HUDEP-2 (cell line): Measurements from ENCODE around the gene EYA2.
"Not testable (repeated sequence)": the region's sequence is repeated elsewhere in the genome, so short reads cannot be mapped to it uniquely, and the experiment has no call there.

Source experiments
- DNase-seq, 76 experiments: peaks; one replicate each; lab custom pipeline; 2025; ENCODE audit not compliant: unreplicated experiment in 76 of 76; lab: John Stamatoyannopoulos, UW

EYA2 gene

DNA sequence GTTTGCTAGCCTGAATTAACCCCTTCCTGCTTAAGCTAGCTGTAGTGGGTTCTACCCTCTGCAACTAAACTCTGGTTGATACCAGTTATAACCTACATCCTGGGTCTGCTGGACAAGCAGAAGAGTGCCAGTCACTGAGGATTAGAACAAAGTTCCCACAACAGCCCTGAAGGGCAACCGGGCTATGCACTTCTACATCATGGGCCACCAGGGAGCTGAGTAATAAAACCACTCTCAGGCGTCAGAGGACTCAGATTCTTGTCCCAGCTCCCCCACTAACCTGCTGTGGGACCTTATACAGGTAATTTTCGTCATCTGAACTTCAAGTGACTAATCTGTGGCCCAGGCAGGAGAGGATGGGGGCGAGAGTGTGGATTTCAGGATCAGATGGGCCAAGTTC lies 56.8 kb downstream of the EYA2 start:
- no peak for DNase-seq

DNA sequence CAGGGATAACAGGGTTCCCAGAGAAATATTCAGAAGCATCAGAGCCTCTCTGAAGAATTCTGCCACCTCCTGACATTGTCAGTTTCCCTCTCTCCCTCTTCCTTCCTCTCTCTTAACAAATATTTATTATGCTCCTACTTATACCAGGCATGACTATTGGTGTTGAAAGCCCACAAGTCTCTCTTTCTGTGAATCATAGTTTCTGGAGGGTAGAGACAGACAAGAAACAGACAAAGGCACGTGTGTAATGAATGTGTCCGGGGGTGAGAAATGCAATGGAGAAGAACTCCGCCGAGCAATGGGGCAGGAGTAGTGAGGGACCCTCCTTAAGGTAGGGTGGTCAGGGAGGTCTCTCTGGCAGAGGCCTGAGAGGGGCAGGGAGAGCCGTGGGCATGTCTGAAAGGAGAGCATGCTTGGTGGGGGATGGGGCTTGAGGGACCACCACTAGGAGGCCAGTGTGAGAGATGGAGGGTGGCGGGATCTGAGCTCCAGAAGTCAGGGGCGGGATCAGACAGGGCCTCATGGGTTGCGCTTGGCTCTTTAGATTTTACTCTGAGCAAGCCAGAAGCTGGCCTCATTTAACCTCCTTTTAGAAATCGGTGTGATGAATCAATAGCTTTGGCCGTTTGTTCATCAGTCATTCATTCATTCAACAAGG lies 57.3 kb downstream of the EYA2 start:
- no peak for DNase-seq

DNA sequence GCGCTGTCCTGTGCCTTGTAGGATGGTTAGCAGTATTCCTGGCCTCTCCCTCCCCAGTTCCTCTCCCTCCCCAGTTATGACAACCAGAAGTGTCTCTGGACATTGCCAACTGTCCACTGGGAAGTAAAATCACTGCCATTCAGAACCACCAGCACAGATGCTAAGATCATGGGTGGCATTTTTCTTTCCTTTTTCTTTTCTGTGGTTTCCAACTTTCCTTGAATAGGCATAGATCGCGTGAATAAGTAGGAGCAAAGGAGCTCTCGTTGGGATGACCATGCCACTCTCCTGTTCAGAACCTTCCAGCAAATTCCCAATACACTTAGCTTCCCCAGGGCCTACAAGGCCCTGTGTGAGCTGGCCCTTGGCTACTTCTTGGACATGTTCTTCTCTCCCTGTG lies 59.0 kb downstream of the EYA2 start:
- DNase-seq = no peak

DNA sequence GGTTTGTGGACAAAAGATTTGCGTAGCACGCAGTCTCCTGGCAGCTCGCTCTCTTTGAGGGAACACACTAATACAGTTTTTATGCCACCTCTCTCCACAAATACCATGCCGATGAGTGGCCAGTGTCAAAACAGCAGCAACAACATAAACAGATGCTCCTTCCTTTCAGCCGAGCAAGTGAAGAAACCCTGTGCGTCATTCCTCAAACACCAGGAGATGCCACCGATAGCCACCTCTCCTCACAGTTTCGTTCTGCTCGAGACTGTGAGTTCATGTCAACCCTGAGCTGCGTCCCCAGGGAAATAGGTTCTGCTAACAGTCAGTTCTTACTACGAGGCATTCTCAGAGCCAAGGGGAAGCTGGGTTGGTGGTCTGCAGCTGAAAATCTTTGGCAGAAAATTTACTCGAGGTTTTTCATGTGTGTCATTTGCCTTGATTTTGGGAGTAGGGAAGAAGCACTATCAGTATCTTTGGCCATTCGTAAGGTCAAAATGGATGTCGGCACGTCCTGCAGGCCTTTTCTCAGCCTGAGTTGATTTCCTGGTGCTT lies 59.9 kb downstream of the EYA2 start:
- DNase-seq = no peak

DNA sequence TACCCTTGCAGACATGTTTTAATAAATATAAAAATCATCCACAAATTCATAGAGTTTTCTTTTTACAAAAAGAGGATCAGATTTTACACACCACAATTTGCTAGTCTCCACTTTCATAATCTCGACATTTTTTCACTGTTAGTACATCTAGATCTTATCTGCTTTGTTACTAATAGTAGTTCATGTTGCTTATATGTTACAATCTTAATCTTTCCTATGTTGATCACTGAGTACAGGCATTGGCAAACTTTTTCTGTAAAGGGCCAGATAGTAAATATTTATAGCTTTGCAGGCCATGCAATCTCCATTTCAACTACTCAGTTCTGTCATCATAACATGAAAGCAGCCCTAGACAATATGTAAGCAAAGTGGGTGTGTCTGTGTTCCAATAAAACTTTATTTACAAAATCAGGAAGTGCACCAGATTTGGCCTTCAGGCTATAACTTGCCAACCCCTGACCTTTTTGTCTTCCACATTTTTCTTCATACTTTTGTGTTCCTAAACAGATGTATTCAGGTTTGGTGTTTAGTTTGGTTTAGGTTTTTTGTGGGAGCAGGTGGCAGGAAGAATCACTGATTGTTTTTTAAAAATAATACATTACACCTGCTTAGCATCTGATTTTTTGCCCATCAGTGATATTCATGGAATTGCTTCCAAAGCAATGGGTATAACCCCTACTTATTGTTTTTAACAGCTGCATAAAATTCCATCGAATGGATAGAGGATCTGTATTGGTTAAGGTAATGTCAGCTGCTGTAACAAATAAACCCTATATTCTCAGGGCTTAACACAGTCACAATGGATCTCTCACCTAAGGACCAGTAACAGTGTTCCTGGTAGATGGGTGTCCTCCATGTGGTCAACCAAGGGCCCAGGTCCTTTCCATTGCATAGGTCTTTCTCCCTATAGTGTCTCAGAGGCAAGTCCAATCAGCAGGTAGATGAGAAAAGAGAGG lies 61.2 kb downstream of the EYA2 start:
- DNase-seq = no peak

DNA sequence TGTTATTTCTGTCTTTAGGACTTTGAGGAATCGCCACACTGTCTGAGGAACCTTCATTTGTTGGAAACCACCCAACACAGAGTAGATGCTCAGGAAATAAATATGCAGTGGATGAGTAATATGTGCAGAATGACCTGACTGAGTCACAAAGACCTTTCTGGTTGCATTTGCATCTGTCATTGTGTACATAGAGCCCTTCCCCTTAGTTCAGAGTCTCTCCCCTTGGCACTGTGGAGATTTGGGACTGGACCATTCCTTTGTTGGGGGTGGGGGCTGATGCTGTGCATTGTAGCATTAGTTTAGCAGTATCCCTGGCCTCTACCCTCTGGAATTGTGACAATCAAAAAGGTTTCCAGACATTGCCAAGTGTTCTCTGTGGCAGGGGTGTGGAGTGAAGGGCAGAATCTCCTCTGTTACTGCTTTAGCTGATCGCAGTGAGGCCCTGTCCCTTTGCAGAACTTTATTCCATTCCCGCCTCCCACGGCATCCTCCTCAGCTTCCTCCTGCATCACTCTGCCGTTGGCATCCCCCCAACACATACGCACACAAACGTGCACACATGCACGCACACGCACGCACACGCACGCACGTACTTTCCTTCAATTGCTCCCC lies 64.5 kb downstream of the EYA2 start:
- DNase-seq = no peak

DNA sequence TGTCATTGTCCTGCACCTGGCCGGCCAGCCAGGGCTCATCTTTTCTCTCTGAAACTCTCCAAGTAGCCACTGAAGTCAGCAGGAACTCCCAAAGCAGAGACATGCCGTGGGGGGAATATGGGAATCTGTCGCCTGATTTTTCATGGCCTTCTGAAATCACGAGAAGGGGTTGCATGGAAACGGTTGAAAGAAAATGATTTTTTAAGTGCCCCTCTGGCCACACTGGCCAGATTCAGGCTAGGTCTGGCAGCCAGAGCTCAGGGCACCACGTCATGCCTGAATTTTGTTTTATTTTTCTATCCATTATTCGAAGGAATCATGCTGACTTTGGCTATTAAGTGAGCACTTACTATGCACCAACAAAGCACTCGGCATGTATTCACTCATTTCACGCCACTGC lies 65.2 kb downstream of the EYA2 start:
- DNase-seq = no peak

DNA sequence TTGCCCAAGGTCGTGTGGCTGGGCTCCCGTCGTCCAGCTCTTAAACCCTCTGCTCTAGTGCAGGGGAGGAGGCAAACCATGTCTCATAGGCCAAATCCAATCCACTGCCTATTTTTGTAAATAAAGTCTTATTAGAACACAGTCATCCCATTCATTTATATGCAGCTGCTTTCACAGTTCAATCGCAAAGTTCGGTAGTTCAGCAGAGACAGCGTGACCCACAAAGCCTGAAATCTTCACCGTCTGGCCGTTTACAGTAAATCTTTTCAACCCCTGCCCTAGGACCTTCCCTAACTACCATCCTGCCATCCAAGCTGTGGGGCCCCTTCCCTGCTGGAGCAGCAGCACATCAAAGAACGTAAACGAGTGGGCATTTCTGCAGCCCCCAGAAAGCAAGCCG lies 65.9 kb downstream of the EYA2 start:
- no peak for DNase-seq

DNA sequence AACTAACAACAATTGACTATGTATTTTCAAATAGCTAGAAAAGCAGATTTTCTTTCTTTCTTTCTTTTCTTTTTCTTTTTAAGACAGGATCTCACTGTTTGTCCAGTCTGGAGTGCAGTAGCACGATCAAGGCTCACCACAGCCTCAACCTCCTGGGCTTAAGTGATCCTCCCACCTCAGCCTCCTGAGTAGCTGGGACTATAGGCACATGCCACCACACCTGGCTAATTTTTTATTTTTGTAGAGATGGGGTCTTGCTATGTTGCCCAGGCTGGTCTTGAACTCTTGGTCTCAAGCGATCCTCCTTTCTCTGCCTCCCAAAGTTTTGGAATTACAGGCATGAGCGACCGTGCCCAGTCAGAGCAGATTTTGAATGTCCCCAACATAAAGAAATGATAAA lies 67.3 kb downstream of the EYA2 start:
- DNase-seq = not testable (repeated sequence)

DNA sequence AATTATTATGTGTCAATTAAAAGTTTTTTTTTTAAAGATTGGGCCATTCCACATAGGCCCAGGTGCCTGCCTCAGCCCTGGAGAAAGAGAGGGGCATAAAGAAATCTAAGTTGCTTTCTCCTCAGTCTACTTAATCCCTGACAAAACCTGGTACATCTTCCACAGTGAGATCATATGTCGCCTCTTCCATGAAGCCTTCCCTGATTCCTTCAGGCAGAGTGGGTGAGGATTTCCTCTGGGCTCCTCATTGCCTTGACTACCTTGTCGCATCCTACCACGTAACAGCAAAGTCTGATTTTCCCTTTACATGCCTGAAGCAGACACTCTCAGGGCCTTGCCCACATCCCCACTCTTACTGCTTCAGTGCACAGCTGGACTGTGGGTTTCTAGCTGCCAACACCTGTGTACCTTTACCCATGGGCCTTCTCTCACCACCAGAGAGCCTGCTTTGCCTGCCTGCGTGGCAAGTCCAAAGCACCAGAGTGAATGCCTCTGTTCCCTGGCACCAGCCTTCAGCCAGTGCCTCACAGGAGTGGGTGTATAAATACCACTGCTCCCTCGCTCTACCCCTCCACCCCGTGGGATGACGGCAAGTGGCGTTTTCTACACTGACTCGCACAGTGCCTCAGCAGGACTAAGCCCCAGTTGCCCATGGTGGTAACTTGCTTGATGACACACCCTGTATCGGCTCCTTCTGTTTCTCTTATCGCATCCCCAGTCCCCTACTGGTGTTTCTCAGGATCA lies 68.0 kb downstream of the EYA2 start:
- DNase-seq = no peak

DNA sequence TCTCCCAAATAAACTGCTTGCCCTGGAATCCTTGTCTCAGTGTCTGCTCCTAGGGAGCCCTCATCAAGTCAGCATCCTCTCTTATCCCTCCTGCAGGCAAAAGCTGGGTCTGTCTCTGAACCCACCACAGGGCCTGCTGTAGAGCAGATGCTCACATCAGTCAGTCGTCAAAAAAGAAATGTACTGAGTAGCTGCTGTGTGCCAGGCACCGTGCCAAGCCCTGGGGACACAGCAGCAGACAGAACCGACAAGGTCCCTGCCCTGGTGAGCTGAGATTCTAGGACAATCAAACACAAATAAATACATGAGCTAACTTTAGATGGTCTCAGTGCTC lies 68.5 kb downstream of the EYA2 start:
- DNase-seq = no peak

DNA sequence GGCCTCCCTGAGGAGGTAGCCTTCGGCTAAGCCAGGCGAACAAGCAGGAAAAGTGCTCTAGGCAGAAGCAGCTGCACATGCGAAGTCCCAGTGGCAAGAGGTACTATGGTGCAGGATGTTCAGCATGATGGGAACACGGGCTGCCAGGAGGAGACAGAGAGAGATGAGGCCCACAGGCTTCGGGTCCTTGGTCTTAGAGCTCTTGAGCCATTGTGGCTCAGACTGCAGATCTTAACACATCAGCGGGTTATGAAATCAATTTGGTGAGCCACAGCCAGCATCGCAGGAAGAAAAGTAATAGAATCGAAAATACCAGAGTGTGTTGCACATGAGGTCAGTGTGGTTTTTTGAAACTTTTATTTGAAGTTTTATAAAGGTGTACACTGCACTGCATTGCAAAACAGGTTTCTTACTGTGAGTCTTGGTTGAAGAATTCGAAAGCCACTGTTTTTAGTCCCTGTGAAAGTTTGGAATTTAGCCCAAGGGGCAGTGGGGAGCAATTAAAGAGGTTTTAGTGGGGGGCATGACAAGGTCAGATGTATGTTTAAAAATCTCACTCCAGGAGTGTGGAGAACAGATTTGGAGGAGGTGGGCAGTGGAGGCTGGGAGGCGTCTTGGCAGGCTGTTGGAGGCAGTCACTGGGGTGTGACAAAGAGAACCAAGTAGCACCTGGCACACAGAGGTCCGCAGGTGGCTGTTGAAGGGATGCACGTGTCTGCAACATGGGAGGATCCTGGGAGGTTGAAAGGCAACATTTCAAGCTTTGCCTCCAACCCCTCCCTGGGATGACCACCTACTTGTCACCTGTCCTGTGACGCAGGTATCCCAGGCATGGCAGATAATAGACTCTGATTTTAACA lies 69.3 kb downstream of the EYA2 start:
- DNase-seq = no peak

DNA sequence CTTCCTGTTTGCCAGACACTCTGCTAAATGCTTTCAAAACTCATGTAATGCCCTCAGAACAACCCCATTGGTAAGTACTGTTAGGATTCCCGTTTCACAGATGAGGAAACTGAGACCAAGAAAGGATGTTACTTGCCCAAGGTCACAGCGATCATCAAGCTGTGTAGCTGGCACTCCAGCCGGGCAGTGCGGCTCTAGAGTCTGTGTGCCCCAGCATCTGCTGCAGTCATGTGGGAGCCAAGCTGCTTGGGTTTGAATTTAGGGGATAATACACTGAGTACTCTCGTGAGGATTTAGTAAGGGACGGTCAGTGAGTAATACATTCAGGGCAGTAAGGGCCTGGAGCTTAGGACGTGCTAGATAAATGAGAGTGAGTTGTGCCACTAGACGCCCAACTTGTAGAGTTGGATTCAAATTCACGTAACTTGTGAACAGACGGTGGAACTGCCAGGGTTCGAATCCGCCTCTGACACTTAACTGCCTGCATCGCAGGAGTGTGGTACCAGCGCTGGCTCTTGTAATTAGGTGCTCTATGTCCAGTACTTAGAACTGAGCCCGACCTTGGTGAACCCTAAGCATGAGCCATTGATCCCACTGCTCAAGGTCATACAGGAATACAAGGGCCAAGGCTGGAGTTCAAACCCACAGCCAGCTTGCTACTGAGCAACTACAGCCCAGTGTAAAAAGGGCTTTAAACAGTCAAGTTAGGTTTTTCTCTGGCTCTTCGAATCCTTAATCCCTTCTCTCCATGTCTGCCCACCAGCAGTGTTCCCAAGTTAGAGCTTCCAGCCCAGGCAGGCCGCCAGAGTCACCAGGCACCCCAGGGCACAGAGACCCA lies 70.2 kb downstream of the EYA2 start:
- no peak for DNase-seq

DNA sequence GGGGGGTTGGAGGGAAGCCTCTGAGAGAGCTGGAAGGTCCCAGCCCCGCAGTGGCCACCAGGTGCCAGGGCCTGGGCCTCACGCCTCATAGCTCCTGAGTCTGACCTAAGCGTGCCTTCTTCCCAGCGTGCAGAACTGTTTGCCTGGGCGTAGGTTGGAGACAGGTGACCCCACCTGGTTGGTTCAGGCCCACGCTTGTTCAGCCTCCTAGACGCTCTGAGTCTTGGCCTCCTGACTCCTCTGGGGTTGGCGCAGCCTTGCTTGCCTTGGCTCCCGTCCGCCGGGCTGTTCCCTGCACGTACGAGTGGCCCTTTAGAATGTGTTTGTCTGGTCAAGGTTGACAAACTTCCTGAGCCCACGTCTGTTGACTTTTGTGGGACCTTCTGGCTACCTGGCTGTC lies 70.8 kb downstream of the EYA2 start:
- DNase-seq = no peak

DNA sequence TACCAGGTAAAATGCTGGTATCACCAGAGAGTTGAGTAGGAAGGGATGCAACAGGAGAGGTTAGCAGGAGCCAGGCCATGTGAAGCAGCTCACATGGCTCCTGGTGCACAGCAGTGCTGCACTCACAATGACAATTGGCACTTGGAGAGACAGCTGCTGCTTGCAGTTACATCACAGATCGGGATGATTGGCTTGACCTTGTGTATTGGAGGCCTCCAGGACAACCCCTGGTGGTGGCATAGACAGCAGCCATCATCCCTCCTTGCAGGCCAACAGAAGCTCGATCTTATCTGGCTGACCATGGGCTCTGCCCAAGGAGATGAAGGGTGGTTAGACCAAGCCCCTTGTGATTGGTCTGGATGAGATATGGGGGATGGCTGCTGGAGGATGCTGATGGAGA lies 73.0 kb downstream of the EYA2 start:
- peak in 1 of 76 experiments; percentile 9 for DNase-seq

DNA sequence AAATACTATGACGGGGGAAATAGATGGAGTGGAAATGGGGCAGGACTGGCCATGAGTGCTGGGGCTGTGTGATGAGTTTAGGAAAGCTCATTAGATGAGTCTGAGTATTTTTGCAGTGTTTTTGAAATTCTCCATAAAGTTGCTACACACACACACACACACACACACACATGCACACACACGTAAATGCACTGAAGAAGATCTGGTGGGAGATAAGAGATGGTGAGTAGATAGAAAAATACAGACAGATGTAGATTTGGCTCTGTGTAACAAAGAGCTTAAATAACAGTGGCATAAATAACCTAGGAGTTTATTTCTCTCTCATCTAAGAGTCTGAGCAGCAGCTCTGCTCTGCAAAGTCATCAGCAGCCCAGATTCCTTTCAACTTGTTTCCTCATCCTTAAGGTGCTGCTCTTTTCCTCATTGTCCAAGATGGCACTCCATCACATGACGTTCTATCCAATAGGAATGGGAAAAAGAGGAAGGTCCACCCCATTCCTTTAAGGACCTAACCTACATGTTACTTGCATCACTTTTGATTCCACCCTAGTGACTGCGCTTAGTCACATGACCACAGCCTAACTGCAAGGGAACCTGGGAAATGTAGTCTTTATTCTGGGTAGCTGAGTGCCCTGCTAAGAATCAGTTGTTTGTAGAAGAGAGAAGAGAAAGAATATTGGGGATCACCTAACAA lies 76.4 kb downstream of the EYA2 start:
- peak in 4 of 76 experiments; percentile 2 to 13 (median 8) for DNase-seq

DNA sequence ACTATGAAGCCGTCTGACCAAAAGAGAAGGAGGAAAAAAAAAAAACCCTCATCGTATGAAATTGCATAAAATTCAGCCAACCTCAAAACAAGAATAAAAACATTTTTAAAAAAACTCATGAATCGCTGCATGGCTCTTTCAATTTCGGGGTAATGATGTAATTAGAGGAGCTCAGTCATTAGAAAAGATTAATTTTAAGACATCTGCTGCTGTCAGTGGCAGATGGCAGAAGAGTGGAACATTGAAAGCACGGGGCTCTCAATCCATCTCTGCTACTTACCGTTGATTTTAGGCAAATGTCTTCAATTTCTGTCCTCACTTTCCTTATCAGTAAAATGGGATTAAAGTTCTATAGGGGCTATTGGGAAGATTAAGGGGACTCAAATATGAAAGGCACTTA lies 79.1 kb downstream of the EYA2 start:
- no peak for DNase-seq

DNA sequence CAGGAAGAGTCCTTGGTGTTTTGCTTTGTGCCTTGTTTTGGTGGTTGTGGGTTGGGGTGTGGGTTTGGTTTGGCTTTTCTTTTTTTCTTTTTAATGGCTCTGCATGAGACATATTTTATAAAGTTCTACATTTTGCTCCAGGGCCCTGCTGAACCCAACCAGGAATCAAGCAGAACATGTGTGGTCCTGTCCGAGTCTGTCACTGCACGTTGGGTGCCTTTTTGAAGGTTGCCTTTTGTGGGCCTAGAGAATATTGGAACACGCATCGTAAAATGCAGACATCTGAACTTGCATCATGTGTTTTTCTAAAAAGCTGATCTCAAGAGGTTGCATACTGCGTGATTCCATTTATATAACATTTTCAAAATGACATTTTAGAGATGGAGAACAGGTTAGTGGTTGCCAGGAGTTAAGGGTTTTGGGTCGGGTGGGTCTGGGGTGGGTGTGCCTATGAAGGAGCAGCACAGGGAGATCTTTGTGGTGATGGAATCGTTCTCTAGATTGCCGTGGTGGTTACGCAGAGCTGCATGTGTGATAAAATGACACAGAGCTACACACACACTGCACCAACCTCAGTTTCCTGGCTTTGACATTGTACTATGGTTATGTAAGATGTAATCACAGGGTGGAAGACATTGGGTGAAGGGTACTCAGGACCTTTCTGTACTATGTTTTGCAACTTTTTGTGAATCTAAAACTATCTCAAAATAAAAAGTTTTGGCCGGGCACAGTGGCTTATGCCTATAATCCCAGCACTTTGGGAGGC lies 80.2 kb downstream of the EYA2 start:
- no peak for DNase-seq
